AG04449 (cell line): ENCODE results near the gene RAB24.

Source experiments
- CTCF ChIA-PET: fragments of 350-600 bp; formaldehyde crosslinking; extraction: SDS; loops from one replicate; lab custom pipeline; 2021; ENCODE audit warnings: antibody characterized with exemption; lab: Yijun Ruan, JAX
- POLR2A ChIA-PET: fragments of 400-600, 350-600 bp; formaldehyde crosslinking; extraction: SDS; loops from one replicate; lab custom pipeline; 2020; ENCODE audit warnings: antibody characterized with exemption, inconsistent platforms; lab: Yijun Ruan, JAX
- DNase-seq: peaks from one replicate; pipeline ENCODE4 v3.0.0-alpha.2; 2010; ENCODE audit warnings: low read depth, low spot score
- H3K4me3 ChIP-seq: 2 replicates; pipeline ENCODE4 v1.5.1; 2011; ENCODE audit warnings: low read depth, mild to moderate bottlenecking, control low read depth, low read length
- TF ChIP-seq, protein P1 (sequence below): IDR thresholded peaks from one replicate; pipeline ENCODE4 v1.5.1; 2011; ENCODE audit warnings: mild to moderate bottlenecking, moderate library complexity, low read length, control low read depth, inconsistent platforms; ENCODE audit not compliant: insufficient read depth; ENCODE audit errors: missing control alignments

RAB24 gene

DNA sequence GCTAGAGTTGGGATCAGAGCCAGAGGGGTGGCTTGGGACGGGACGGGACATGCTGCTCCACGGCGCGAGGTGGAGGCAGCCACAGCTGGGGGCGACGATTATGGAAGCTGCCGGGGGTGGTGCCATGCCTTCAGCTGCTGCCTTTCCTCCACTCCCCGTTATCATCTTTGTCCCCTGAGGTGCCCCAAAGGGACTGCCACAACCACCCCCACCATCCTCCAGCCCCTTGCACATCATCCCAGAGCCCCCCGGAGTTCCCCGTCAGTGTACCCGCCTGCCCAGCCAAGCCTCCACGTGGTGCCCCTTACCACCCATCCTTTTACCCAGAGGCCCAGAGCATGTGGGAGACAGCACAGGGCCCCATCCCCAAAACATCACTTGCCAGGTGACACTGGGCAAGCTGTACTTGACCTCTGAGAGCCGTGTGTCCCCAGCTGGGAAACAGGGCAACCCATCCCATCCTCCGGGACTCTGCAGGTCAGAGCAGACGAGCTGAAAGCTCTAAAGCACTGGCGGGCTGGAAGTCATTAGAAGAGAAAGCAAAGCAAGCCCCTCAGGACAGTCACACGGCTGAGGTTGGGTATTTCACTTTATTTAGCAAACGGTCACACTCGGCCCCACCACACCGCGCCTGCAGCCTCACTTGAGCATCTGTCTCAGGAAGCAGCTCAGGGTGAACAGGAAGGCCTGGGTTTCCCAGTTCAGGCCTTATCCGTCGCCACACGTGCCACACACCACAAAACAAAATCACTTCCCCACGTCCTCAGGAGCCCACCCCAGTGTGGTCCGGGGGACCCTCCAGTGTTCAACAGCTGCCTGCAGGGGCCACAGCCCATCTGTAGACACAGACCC lies 27.7 kb upstream of the RAB24 start:
- no peak overlapping the region for H3K4me3 ChIP-seq
- DNase-seq: no peak
- ChIA-PET POLR2A (no interaction called here), CTCF (interaction anchor here (1.0 to 2.3 kb wide), 3 partner anchors 13 to 21 kb away, joined by 3 to 16 read pairs (median 7); no protein-coding TSS in a partner anchor)
- TF ChIP-seq, protein P1, sequence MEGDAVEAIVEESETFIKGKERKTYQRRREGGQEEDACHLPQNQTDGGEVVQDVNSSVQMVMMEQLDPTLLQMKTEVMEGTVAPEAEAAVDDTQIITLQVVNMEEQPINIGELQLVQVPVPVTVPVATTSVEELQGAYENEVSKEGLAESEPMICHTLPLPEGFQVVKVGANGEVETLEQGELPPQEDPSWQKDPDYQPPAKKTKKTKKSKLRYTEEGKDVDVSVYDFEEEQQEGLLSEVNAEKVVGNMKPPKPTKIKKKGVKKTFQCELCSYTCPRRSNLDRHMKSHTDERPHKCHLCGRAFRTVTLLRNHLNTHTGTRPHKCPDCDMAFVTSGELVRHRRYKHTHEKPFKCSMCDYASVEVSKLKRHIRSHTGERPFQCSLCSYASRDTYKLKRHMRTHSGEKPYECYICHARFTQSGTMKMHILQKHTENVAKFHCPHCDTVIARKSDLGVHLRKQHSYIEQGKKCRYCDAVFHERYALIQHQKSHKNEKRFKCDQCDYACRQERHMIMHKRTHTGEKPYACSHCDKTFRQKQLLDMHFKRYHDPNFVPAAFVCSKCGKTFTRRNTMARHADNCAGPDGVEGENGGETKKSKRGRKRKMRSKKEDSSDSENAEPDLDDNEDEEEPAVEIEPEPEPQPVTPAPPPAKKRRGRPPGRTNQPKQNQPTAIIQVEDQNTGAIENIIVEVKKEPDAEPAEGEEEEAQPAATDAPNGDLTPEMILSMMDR: no peak

DNA sequence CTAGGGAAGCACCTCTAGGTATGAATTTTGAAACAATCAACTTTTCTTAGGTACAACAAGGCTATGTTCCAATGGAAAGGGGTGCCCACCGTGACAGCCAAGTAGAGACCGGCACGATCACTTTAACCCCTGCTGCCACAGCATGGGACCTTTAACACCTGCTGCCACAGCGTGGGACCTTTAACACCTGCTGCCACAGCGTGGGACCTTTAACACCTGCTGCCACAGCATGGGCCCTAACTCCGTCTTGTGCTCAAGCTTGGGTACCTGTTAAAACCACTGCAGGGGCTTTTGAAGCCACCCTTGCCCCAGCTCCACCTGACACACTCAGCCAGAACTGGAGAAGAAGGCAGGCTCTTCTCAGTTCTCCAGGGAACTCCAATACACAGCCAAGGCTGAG lies 26.4 kb upstream of the RAB24 start:
- no peak overlapping the region for H3K4me3 ChIP-seq
- no peak for DNase-seq
- POLR2A ChIA-PET: no interaction called here
- TF ChIP-seq, protein P1: no peak
- CTCF ChIA-PET: interaction anchor here (0.9 to 2.3 kb wide), 2 partner anchors 12 to 258 kb away, joined by 3 to 16 read pairs; no protein-coding TSS in a partner anchor

DNA sequence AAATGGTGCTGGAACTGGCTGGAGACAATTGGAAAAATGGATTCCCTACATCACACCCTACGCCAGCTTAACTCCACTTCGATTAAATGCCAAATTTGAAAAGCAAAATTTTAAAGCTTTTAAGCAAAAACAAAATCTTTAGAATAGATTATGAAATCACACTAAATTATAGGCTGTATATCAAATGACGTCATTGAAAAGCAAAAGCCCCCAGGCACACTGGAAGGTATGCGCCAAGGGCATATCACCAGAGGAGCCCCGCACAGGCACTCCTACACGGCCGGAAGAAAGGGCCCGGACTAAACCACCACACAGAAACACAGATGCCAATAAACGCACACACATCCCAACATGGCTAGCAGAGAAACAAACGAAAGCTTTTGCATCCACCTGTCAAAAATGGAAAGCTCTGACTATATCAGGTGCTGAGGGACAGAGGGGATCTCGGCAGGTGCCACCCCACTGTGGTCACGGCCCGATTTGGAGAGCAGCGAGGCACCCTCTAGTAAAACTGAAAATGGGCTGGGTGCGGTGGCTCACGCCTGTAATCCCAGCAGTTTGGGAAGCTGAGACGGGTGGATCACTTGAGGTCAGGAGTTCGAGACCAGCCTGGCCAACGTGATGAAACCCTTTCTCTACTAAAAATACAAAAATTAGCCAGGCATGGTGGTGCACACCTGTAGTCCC lies 25.2 kb upstream of the RAB24 start:
- ChIA-PET CTCF (interaction anchor here (0.8 to 5.6 kb wide), 6 partner anchors 12 to 172 kb away, joined by 3 to 53 read pairs (median 6); no protein-coding TSS in a partner anchor), POLR2A (no interaction called here)
- H3K4me3 ChIP-seq: no peak overlapping the region
- no peak for DNase-seq
- TF ChIP-seq, protein P1: no peak

DNA sequence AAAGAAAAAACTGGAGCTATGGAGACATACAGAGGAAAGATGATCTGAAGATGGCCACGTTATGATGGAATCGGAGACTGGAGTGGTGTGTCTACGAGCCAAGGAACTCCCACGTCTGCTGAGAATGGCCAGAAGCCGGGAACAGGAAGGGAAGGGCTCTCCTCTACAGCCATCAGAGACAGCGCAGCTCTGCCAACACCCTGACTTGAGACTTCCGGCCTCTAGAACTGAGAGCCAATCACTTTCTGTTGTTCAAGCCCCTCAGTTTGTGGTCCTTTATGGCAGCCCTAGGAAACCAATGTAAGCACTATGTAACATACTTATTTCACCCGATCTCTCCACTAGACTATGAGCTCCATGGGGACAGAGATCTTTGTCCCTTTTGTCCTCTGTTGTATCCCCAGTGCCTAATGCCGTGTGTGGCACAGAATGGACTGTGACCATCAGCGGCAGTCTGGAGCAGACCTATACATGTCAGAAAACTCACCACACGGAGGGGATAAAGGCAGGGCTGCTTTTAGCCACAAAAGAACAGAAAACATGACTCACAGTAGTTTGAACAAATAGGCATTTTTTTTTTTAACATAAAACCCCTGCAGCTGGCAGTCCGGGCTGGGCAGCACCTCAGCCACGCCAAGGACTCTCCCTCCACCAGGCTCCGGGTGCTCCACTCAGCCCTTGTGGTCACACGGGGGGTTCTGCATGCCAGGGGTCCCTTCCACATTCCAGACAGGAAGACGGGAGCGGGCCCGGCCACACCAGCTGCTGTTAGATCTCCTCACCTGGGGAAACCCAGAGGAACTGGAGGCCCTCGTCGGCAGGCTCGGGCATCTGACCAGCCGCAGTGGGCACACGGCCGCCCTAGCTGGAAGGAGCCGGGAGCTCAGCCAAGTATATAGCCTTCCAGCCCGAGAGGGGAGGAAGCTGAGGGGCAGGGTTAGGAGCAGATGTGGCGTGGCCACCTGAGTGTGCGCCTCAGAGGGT lies 24.3 kb upstream of the RAB24 start:
- no peak for DNase-seq
- H3K4me3 ChIP-seq: no peak overlapping the region
- TF ChIP-seq, protein P1: no peak
- ChIA-PET POLR2A (no interaction called here), CTCF (interaction anchor here (0.7 to 5.6 kb wide), 10 partner anchors 10 to 213 kb away, joined by 3 to 53 read pairs (median 5); no protein-coding TSS in a partner anchor)

DNA sequence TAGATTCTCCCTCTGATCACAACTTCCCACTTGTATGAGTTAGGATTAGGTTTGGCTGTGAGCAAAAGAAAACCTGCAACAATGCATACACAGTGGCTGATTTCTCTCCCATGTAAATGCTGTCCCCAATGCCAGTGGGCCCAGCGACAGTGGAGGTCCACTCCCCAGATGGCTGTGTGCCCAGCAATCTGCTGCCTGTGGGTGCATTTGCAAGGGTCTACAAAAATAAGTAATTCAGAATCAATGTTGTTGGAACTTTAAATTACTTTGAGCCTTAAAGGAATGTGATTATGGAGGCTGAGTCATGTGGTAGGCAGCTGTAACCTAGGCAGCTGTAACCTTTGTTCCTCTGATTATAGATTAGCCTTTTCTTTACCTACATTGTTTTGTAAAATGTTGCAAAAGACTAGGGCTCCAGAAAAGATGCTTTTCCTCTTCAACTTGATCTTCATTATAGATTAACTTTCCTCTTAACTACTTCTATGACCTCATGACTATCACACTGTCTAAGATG lies 22.4 kb upstream of the RAB24 start:
- no peak for DNase-seq
- CTCF ChIA-PET: interaction anchor here (0.7 to 5.6 kb wide), 6 partner anchors 8 to 212 kb away, joined by 3 to 53 read pairs (median 4); no protein-coding TSS in a partner anchor
- POLR2A ChIA-PET: no interaction called here
- TF ChIP-seq, protein P1: no peak
- H3K4me3 ChIP-seq: no peak overlapping the region
